ENCODE measurements around the gene POLR1A.
"Not testable (repeated sequence)": the region's sequence is repeated elsewhere in the genome, so short reads cannot be mapped to it uniquely, and the experiment has no call there.

Gene POLR1A

GRCh38 chr2:85995648-85996529 is 109.8 kb downstream of the POLR1A start:
- DNase-seq, result no peak

- DNase-seq, result no peak
These were observed 110.6 kb downstream of the POLR1A start for GRCh38 chr2:85994897-85995647.

GRCh38 chr2:85994421-85994777 is 111.3 kb downstream of the POLR1A start:
- DNase-seq, result no peak

GRCh38 chr2:85992611-85993010 is 113.1 kb downstream of the POLR1A start:
- no peak for DNase-seq

- DNase-seq, result not testable (repeated sequence)
These were observed 113.6 kb downstream of the POLR1A start for GRCh38 chr2:85992053-85992452.

GRCh38 chr2:85990084-85990483 is 115.6 kb downstream of the POLR1A start:
- no peak for DNase-seq

- no peak for DNase-seq
These were observed 116.3 kb downstream of the POLR1A start for GRCh38 chr2:85989288-85989865.

GRCh38 chr2:85988914-85989270 is 116.8 kb downstream of the POLR1A start:
- no peak for DNase-seq

- DNase-seq, result no peak
These were observed 117.3 kb downstream of the POLR1A start for GRCh38 chr2:85988175-85988913.

- no peak for DNase-seq
These were observed 118.2 kb downstream of the POLR1A start for GRCh38 chr2:85987266-85988174.

GRCh38 chr2:85986121-85986520 is 119.6 kb downstream of the POLR1A start:
- no peak for DNase-seq

- DNase-seq, result no peak
These were observed 120.9 kb downstream of the POLR1A start for GRCh38 chr2:85984788-85985187.

GRCh38 chr2:85983766-85984165 is 121.9 kb downstream of the POLR1A start:
- no peak for DNase-seq

GRCh38 chr2:85981579-85982247 is 124.0 kb downstream of the POLR1A start:
- no peak for DNase-seq

- DNase-seq, result no peak
These were observed 126.6 kb downstream of the POLR1A start for GRCh38 chr2:85978883-85979780.

GRCh38 chr2:85976106-85976920 is 129.4 kb downstream of the POLR1A start:
- no peak for DNase-seq

GRCh38 chr2:85975581-85975980 is 130.1 kb downstream of the POLR1A start:
- DNase-seq, result no peak

GRCh38 chr2:85974390-85974789 is 131.3 kb downstream of the POLR1A start:
- no peak for DNase-seq

- no peak for DNase-seq
These were observed 133.3 kb downstream of the POLR1A start for GRCh38 chr2:85972355-85972754.

Data from SHP77 (cell line).